Neural progenitor cell (in vitro differentiated cells): Measurements from ENCODE around the gene CCNY.

Source experiments
- CTCF ChIP-seq: fragments of 200-600 bp; sonication (generic); IDR thresholded peaks from 2 replicates; pipeline ENCODE4 v1.5.1; 2017; ENCODE audit warnings: antibody characterized with exemption, mild to moderate bottlenecking
- EZH2 ChIP-seq: fragments of 200-600 bp; sonication (generic); IDR thresholded peaks from 2 replicates; pipeline ENCODE4 v1.6.1; 2017; ENCODE audit warnings: antibody characterized with exemption, mild to moderate bottlenecking, moderate library complexity
- EZH2phosphoT487 ChIP-seq: fragments of 200-600 bp; sonication (generic); IDR thresholded peaks from 2 replicates; pipeline ENCODE4 v1.6.1; 2017; ENCODE audit warnings: antibody characterized with exemption

- no peak for TF ChIP-seq CTCF
- TF ChIP-seq EZH2, result no peak
- TF ChIP-seq EZH2phosphoT487, result no peak
These were observed 90.3 kb downstream of the CCNY start for GRCh38 chr10:35426657-35427056.
